ENCODE measurements around the gene GPC6.

- TF ChIP-seq FOXM1 (IDR thresholded peaks at IDR 0.05; ENCODE audit: low read depth): no peak
- TF ChIP-seq REST (IDR thresholded peaks at IDR 0.05; ENCODE audit: low read depth, low read length): no peak
- TF ChIP-seq CTCF (IDR thresholded peaks at IDR 0.05): no peak
- TF ChIP-seq POLR2AphosphoS5 (IDR thresholded peaks at IDR 0.05; ENCODE audit: low read depth, low read length): no peak
- no peak for TF ChIP-seq RXRA (IDR thresholded peaks at IDR 0.05; ENCODE audit: borderline replicate concordance, low read depth)
- TF ChIP-seq SIN3A (IDR thresholded peaks at IDR 0.05; ENCODE audit: borderline replicate concordance, low read depth, low read length): no peak
- TF ChIP-seq FOXJ3 (CRISPR knock-in tag; IDR thresholded peaks at IDR 0.05): no peak
- no peak for TF ChIP-seq JUND (IDR thresholded peaks at IDR 0.05)
Measured at GRCh38 chr13:93477238-93477637, 250.6 kb downstream of the GPC6 start.
